ENCODE measurements around the gene NOC4L. TPM values are rescaled to one million over a fixed set of nuclear protein-coding genes. Genes with fewer than 3 reads are reported as not detected.

NOC4L gene
- total RNA-seq, 2 donors from 2014 or later: 10.9 to 18.1 TPM

DNA sequence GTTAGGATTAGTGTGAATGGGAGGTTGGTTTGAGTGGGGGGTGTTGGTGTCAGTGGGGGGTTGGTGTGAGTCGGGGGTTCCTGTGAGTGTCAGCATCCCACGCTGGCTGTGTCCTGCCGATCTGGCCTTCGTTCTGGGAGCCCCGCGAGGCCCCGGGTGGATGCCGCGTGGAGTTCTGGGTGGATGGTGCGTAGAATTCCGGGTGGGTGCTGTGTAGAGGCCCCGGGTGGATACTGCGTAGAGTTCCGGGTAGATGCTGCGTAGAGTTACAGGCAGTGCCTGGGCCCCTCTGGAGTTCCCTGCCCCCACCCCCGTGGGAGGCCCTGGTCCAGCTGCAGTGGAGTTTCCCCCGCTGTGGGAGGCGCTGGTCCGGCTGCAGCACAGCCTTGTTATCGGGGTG lies 8.7 kb downstream of the NOC4L start:
- DNase-seq (no peak), ATAC-seq (no peak)
- Histone ChIP-seq H3K27ac (no peak overlapping the region), H3K9me3 (no peaks in the 10 kb centered on the region), H3K4me3 (no peak overlapping the region), H3K36me3 (replicated peaks in 1 of 2; ENCODE audit: insufficient read depth in 1 of 2, low read depth in 2 of 2) (peaks cover 0 to 3% of the 10 kb centered on the region in 2 donors), H3K4me1 (peaks cover 8% of the 10 kb centered on the region), H3K27me3 (no peaks in the 10 kb centered on the region)
- TF ChIP-seq POLR2A (IDR thresholded peaks at IDR 0.05): no peak
- TF ChIP-seq, protein P1, sequence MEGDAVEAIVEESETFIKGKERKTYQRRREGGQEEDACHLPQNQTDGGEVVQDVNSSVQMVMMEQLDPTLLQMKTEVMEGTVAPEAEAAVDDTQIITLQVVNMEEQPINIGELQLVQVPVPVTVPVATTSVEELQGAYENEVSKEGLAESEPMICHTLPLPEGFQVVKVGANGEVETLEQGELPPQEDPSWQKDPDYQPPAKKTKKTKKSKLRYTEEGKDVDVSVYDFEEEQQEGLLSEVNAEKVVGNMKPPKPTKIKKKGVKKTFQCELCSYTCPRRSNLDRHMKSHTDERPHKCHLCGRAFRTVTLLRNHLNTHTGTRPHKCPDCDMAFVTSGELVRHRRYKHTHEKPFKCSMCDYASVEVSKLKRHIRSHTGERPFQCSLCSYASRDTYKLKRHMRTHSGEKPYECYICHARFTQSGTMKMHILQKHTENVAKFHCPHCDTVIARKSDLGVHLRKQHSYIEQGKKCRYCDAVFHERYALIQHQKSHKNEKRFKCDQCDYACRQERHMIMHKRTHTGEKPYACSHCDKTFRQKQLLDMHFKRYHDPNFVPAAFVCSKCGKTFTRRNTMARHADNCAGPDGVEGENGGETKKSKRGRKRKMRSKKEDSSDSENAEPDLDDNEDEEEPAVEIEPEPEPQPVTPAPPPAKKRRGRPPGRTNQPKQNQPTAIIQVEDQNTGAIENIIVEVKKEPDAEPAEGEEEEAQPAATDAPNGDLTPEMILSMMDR (IDR thresholded peaks at IDR 0.05): no peak
- 84 to 90% methylated on average over 12 to 20 of the region's 20 CpGs for WGBS, 2 donors
- intact Hi-C loops (cut with DNase I): loop anchor here (10.0 kb wide), 1 partner anchor 462 kb away; the partner anchor contains the start of genes LRCOL1 and P2RX2

DNA sequence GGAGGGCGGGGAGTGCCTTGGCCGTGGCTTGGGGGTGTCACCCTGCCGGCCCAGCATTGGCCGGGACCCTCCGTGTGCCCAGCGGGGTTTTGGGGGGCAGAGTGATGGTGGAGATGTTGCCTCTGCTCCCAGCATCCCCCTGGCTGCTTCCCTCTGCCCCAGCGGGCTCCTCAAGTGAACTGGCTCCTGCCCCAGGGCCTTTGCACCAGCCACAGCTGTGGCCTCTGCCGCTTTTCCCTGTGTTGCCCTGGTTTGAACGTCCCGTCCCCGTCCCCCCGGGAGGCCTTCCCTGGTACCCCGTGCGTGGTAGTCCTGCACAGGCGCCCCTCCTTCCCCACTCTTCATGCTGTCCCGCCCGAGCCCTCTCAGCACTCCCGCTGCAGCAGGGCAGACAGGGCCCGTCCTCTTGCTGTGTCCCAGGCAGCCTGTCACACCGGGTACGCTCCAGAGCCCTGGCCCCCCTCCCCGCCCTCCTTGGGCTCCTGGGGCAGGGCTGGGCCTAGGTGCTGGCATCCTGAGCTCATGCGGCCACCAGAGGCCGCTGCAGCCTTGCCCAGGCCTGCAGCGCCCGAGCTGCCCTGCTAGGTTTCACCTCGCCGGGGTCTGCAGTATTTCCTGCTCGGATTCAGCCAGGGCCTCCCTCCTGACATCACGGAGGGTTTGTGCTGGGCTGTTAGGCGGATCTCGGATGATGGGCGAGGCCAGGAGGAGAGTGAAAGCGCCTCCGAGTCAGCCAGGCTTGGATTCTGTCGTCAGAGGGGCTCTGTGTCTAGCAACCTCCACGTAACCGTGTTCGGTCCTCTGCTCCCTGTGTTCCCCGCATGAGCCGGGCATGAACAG lies 9.5 kb downstream of the NOC4L start:
- WGBS, 2 donors: 38 to 55% methylated on average over 22 to 34 of the region's 41 CpGs
- Histone ChIP-seq H3K27ac (no peak overlapping the region), H3K4me1 (peaks cover 8% of the 10 kb centered on the region), H3K36me3 (replicated peaks in 1 of 2; ENCODE audit: insufficient read depth in 1 of 2, low read depth in 2 of 2) (peaks cover 0 to 3% of the 10 kb centered on the region in 2 donors), H3K27me3 (no peaks in the 10 kb centered on the region), H3K4me3 (no peak overlapping the region), H3K9me3 (no peaks in the 10 kb centered on the region)
- DNase-seq (peak; percentile 64 to 77 (median 66)), ATAC-seq (peak; percentile 90)
- intact Hi-C loops (cut with DNase I): loop anchor here (10.0 kb wide), 1 partner anchor 461 kb away; the partner anchor contains the start of genes LRCOL1 and P2RX2
- peak in 1 of 3 donors; percentile 7 for TF ChIP-seq POLR2A (IDR thresholded peaks at IDR 0.05)
- TF ChIP-seq, protein P1 (IDR thresholded peaks at IDR 0.05): peak; percentile 77 to 90 (median 84)

DNA sequence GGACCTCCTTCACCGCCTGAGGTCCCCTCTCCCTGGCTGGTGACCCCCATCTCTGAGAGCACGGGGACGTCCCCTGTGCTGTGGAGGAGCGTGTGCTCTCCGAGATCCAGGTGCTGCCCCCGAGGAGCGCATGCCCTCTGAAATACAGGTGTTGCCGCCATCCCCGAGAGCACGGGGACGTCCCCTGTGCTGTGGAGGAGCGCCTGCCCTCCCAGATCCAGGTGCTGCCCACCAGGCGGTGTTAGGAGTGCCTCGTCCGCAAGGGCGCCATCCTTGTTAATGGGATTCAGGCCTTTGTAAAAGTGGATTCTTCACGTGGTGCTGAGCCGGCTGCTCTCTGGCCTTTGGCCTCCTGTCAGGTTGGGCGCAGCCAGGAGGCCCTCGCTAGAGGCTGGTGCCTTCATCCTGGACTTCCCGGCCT lies 10.1 kb downstream of the NOC4L start:
- peak; percentile 14 for ATAC-seq
- H3K36me3 ChIP-seq (replicated peaks in 1 of 2; ENCODE audit: insufficient read depth in 1 of 2, low read depth in 2 of 2): peaks cover 0 to 3% of the 10 kb centered on the region in 2 donors
- H3K27me3 ChIP-seq: no peaks in the 10 kb centered on the region
- WGBS, 2 donors: 63 to 79% methylated on average over 11 to 21 of the region's 21 CpGs
- intact Hi-C loops (cut with DNase I): loop anchor here (10.0 kb wide), 1 partner anchor 460 kb away; the partner anchor contains the start of genes LRCOL1 and P2RX2
- peaks cover 8% of the 10 kb centered on the region for H3K4me1 ChIP-seq
- no peaks in the 10 kb centered on the region for H3K9me3 ChIP-seq
- H3K4me3 ChIP-seq: no peak overlapping the region
- no peak for DNase-seq
- no peak overlapping the region for H3K27ac ChIP-seq
- TF ChIP-seq POLR2A (IDR thresholded peaks at IDR 0.05): no peak

DNA sequence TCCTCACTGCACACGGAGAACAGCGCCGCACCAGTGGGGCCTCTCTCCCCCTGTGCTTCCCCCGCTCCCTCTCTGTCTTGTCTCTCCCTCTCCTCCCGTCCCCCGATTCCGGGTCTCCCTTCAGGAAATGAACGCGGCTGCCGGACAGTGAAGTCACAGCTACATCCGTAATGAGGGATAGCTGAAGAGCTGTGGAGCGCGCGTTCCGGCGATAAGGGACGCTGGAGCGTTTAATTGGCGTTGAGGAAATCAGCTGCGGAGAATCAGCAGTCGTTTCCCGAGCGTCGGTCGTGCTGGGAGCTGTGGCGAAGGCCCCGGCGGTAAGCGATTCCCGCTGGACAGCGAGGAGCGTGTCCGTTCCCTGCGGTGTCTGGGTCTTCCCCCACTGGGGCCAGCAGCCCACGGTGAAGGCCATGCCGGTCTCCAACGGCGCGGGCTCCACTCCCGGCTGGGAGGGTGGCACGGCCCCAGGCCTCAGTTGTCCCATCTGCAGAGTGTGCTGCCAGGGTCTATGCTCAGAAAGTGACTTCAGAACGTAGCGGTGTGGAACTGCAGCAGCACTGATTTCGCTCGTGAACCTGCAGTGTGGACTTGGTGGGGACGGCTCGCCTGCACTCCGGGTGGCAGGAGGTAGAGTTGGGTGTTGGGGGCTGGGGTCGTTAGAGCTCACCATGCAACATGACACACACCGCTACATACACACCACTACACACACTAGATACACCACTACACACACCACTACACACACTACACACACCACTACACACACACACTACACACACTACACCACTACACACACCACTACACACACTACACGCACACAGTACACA lies 10.9 kb downstream of the NOC4L start:
- Histone ChIP-seq H3K9me3 (no peaks in the 10 kb centered on the region), H3K27ac (no peak overlapping the region), H3K4me1 (peaks cover 8% of the 10 kb centered on the region), H3K36me3 (replicated peaks in 1 of 2; ENCODE audit: insufficient read depth in 1 of 2, low read depth in 2 of 2) (peaks cover 0 to 3% of the 10 kb centered on the region in 2 donors), H3K4me3 (no peak overlapping the region), H3K27me3 (no peaks in the 10 kb centered on the region)
- DNase-seq (no peak), ATAC-seq (no peak)
- no peak for TF ChIP-seq POLR2A (IDR thresholded peaks at IDR 0.05)
- TF ChIP-seq, protein P1 (IDR thresholded peaks at IDR 0.05): no peak
- intact Hi-C loops (cut with DNase I): loop anchor here (10.0 kb wide), 1 partner anchor 460 kb away; the partner anchor contains the start of genes LRCOL1 and P2RX2
- WGBS, 2 donors: 88 to 93% methylated on average over 49 to 51 of the region's 51 CpGs

Data from body of pancreas (tissue), 4 donors.